Breast epithelium (tissue), 4 donors: ENCODE results near the gene CLCN3. TPM values are rescaled to one million over a fixed set of nuclear protein-coding genes. Genes with fewer than 3 reads are reported as not detected.
"Not testable (repeated sequence)": the region's sequence is repeated elsewhere in the genome, so short reads cannot be mapped to it uniquely, and the experiment has no call there.

Experiments used
- DNase-seq, 2 donors: peaks; one replicate each; pipeline ENCODE4 v3.0.0-alpha.2; 2019; ENCODE audit warnings: low spot score in 2 of 2
- H3K27ac ChIP-seq, 2 donors: fragments of 200-600 bp; sonication (generic) in 1 of 2; one replicate each; pipeline ENCODE4 v1.5.1; 2016 to 2019; ENCODE audit warnings: mild to moderate bottlenecking in 1 of 2
- H3K27me3 ChIP-seq, 2 donors: fragments of 200-600 bp; sonication (generic) in 1 of 2; one replicate each; pipeline versions ENCODE4 v1.5.1 to v1.6.0; 2017 to 2019; ENCODE audit warnings: control low read depth in 1 of 2, mild to moderate bottlenecking in 1 of 2
- H3K36me3 ChIP-seq: fragments of 200-600 bp; one replicate; pipeline ENCODE4 v1.5.1; 2019
- H3K4me1 ChIP-seq, 2 donors: fragments of 200-600 bp; sonication (generic); one replicate each; pipeline ENCODE4 v1.5.1; 2016 to 2019; ENCODE audit warnings: control low read depth in 1 of 2
- H3K4me3 ChIP-seq, 3 donors: fragments of 200-600 bp; sonication (generic); 1 replicate in 2 of 3; 2 replicates in 1 of 3; pipeline ENCODE4 v1.5.1; 2016 to 2019; ENCODE audit warnings: mild to moderate bottlenecking in 3 of 3, moderate library complexity in 2 of 3
- H3K9me3 ChIP-seq, 2 donors: fragments of 200-600 bp; sonication (generic) in 1 of 2; one replicate each; pipeline ENCODE4 v1.5.1; 2016 to 2019; ENCODE audit warnings: control low read depth in 1 of 2
- CTCF ChIP-seq, 3 donors: fragments of 450-650 bp; IDR thresholded peaks; one replicate each; pipeline ENCODE4 v1.5.1; 2016 to 2017; ENCODE audit warnings: antibody characterized with exemption in 3 of 3, mild to moderate bottlenecking in 3 of 3, moderate library complexity in 3 of 3
- POLR2A ChIP-seq: fragments of 450-650 bp; IDR thresholded peaks from one replicate; pipeline ENCODE4 v1.6.1; 2016; ENCODE audit warnings: antibody characterized with exemption, mild to moderate bottlenecking, moderate library complexity
- POLR2AphosphoS5 ChIP-seq, 3 donors: sonication (generic); formaldehyde crosslinking; IDR thresholded peaks; one replicate each; pipeline ENCODE4 v1.6.1; 2017; ENCODE audit warnings: antibody characterized with exemption in 3 of 3
- intact Hi-C: fragments of 100-400 bp; cut with DNase I; formaldehyde crosslinking; loops from one replicate; pipeline ENCODE4 v1.15.1; 2023; ENCODE audit warnings: low total_unique reads
- total RNA-seq, 3 donors: library from RNA; depleted of rRNA; stranded (reverse); fragments of >200 nt; gene quantifications; one replicate each; pipeline ENCODE4 v1.1.0, GENCODE V29; 2016

The CLCN3 gene
- total RNA-seq, result 10 to 100 TPM; 26.4 to 65.7 (median 32.8) TPM

- H3K27ac ChIP-seq, result peak within 1 kb of the TSS; percentile 96 to 99
- peak; percentile 96 to 97 for DNase-seq
- peaks cover 0 to 8% of the 10 kb centered on the region in 2 donors for H3K4me1 ChIP-seq
- peak within 1 kb of the TSS; percentile 55 to 80 (median 76) for H3K4me3 ChIP-seq
- TF ChIP-seq POLR2A (peak; percentile 87), POLR2AphosphoS5 (IDR thresholded peaks at IDR 0.05) (peak; percentile 93 to 98 (median 94)), CTCF (IDR thresholded peaks at IDR 0.05) (peak in 1 of 3 donors; percentile 40)
- H3K36me3 ChIP-seq, result no peaks in the 10 kb centered on the region
- H3K9me3 ChIP-seq, result no peaks in the 10 kb centered on the region
- intact Hi-C loops, result no loop called here
- no peaks in the 10 kb centered on the region for H3K27me3 ChIP-seq
Observed at GRCh38 chr4:169619958-169620879, at the start of gene CLCN3. TSS of gene CLCN3 (plus strand) at chr4:169620578. CDS start at chr4:169635929, 15,351 bp downstream.

- H3K9me3 ChIP-seq, DNase-seq, H3K4me1 ChIP-seq, H3K36me3 ChIP-seq, H3K27me3 ChIP-seq, H3K27ac ChIP-seq, H3K4me3 ChIP-seq, intact Hi-C loops: not testable (repeated sequence)
Observed at GRCh38 chr4:169571012-169571411, 49.4 kb upstream of the CLCN3 start.

- no peaks in the 10 kb centered on the region for H3K36me3 ChIP-seq
- no peak for DNase-seq
- no peaks in the 10 kb centered on the region for H3K9me3 ChIP-seq
- no peak overlapping the region for H3K27ac ChIP-seq
- H3K27me3 ChIP-seq, result no peaks in the 10 kb centered on the region
- H3K4me3 ChIP-seq, result no peak overlapping the region
- no peak for TF ChIP-seq POLR2AphosphoS5 (IDR thresholded peaks at IDR 0.05)
- TF ChIP-seq CTCF (IDR thresholded peaks at IDR 0.05), result no peak
- TF ChIP-seq POLR2A, result no peak
- H3K4me1 ChIP-seq, result no peaks in the 10 kb centered on the region
- intact Hi-C loops, result no loop called here
Observed at GRCh38 chr4:169571435-169571834, 48.9 kb upstream of the CLCN3 start.

- intact Hi-C loops, result no loop called here
- Histone ChIP-seq H3K36me3 (no peaks in the 10 kb centered on the region), H3K4me3 (no peak overlapping the region)
Observed at GRCh38 chr4:169573889-169574288, 46.5 kb upstream of the CLCN3 start.

GRCh38 chr4:169582203-169582602 lies 38.2 kb upstream of the CLCN3 start:
- no peak for DNase-seq
- Histone ChIP-seq H3K27me3 (no peaks in the 10 kb centered on the region), H3K4me1 (no peaks in the 10 kb centered on the region), H3K36me3 (no peaks in the 10 kb centered on the region), H3K4me3 (no peak overlapping the region), H3K9me3 (no peaks in the 10 kb centered on the region), H3K27ac (no peak overlapping the region)
- TF ChIP-seq POLR2A (no peak), POLR2AphosphoS5 (IDR thresholded peaks at IDR 0.05) (no peak), CTCF (IDR thresholded peaks at IDR 0.05) (no peak)
- intact Hi-C loops, result no loop called here

More at GRCh38 chr4:169573889-169574288, 46.5 kb upstream of the CLCN3 start:
- no peak overlapping the region for H3K27ac ChIP-seq
- no peaks in the 10 kb centered on the region for H3K9me3 ChIP-seq
- no peaks in the 10 kb centered on the region for H3K27me3 ChIP-seq
- H3K4me1 ChIP-seq, result no peaks in the 10 kb centered on the region
- no peak for DNase-seq
- TF ChIP-seq POLR2AphosphoS5 (IDR thresholded peaks at IDR 0.05) (no peak), CTCF (IDR thresholded peaks at IDR 0.05) (no peak), POLR2A (no peak)
